A549 (cell line): ENCODE data around the gene CCDC88B. TPM values are rescaled to one million over a fixed set of nuclear protein-coding genes. Genes with fewer than 3 reads are reported as not detected.
A peak's percentile ranks its signal among the peaks of the same experiment; 100 is the strongest.

Experiments
- ATAC-seq, 2 experiments: fragments of 200-7000 bp in 1 of 2; fragments of >200 bp in 1 of 2; cut with Nextera tagmentation in 1 of 2; cut with Tn5 transposase in 1 of 2; 3 replicates each; pipeline versions ENCODE4 v1.8.0 to v1.9.1; 2018 to 2020; ENCODE audit warnings: mild to moderate bottlenecking in 1 of 2, moderate library complexity in 1 of 2
- CTCF ChIA-PET: fragments of 300-600 bp; sonication (Branson Sonifier 250); formaldehyde crosslinking; extraction: SDS; loops from one replicate; lab custom pipeline; 2021; ENCODE audit warnings: antibody characterized with exemption, inconsistent platforms; lab: Yijun Ruan, JAX
- POLR2A ChIA-PET: fragments of 350-600 bp; formaldehyde crosslinking; extraction: SDS; loops from one replicate; lab custom pipeline; 2021; ENCODE audit warnings: antibody characterized with exemption, inconsistent platforms; lab: Yijun Ruan, JAX
- DNase-seq, 2 experiments: peaks; one replicate each; pipeline versions ENCODE4 v3.0.0 to v3.0.0-alpha.2; 2011 to 2016; ENCODE audit warnings: low read depth in 1 of 2, low spot score in 1 of 2
- FAIRE-seq: peaks from 2 replicates; lab custom pipeline; 2011; peaks lifted over from hg19 to GRCh38; lab: Jason Lieb, UNC
- H3K27ac ChIP-seq, 2 experiments: fragments of >200 bp; sonication (Bioruptor Twin); formaldehyde crosslinking; 3 replicates each; pipeline ENCODE4 v1.5.1; 2016 to 2017
- H3K4me1 ChIP-seq: fragments of >200 bp; sonication (Bioruptor Twin); formaldehyde crosslinking; 3 replicates; pipeline ENCODE4 v1.6.1; 2016
- H3K4me2 ChIP-seq: fragments of >200 bp; sonication (Bioruptor Twin); formaldehyde crosslinking; 3 replicates; pipeline ENCODE4 v1.6.1; 2016
- H3K4me3 ChIP-seq: fragments of >200 bp; sonication (Bioruptor Twin); formaldehyde crosslinking; 3 replicates; pipeline ENCODE4 v1.5.1; 2016
- H3K9me3 ChIP-seq: fragments of >200 bp; sonication (Bioruptor Twin); formaldehyde crosslinking; 3 replicates; pipeline ENCODE4 v1.6.1; 2016
- ATOH8 ChIP-seq: fragments of 250-450 bp; sonication (Bioruptor Pico); IDR thresholded peaks from 2 replicates; pipeline ENCODE4 v1.5.0; 2020; ENCODE audit warnings: low read depth, mild to moderate bottlenecking, moderate library complexity
- CBX2 ChIP-seq: fragments of 200-600 bp; sonication (generic); IDR thresholded peaks from 2 replicates; pipeline ENCODE4 v1.6.1; 2016; ENCODE audit warnings: low read depth, mild to moderate bottlenecking, borderline replicate concordance
- E2F6 ChIP-seq: IDR thresholded peaks from 2 replicates; pipeline ENCODE4 v1.6.1; 2012; ENCODE audit warnings: low read depth, borderline replicate concordance
- EHF ChIP-seq: fragments of 250-450 bp; sonication (Bioruptor Pico); IDR thresholded peaks from 2 replicates; pipeline ENCODE4 v1.5.0; 2020; ENCODE audit warnings: mild to moderate bottlenecking
- ESRRA ChIP-seq: fragments of 150-350 bp; IDR thresholded peaks from 2 replicates; pipeline ENCODE4 v1.6.1; 2014; ENCODE audit warnings: mild to moderate bottlenecking, low read length, borderline replicate concordance
- FOXS1 ChIP-seq: fragments of 250-450 bp; sonication (Bioruptor Pico); IDR thresholded peaks from 2 replicates; pipeline ENCODE4 v1.5.0; 2020; ENCODE audit warnings: mild to moderate bottlenecking, moderate library complexity
- HOXB5 ChIP-seq: fragments of 250-450 bp; sonication (Bioruptor Pico); IDR thresholded peaks from 2 replicates; pipeline ENCODE4 v1.5.0; 2020; ENCODE audit warnings: mild to moderate bottlenecking, moderate library complexity
- JUN ChIP-seq, 2 experiments: fragments of >200 bp; sonication (Bioruptor Twin); formaldehyde crosslinking; IDR thresholded peaks; 2 replicates in 1 of 2; 3 replicates in 1 of 2; pipeline ENCODE4 v1.6.1; 2016 to 2017
- JUNB ChIP-seq: fragments of >200 bp; sonication (Bioruptor Twin); formaldehyde crosslinking; IDR thresholded peaks from 2 replicates; pipeline ENCODE4 v1.6.1; 2016
- KDM1A ChIP-seq: fragments of 200-600 bp; sonication (generic); IDR thresholded peaks from 2 replicates; pipeline ENCODE4 v1.6.1; 2016; ENCODE audit warnings: low read depth, mild to moderate bottlenecking
- KDM5A ChIP-seq: fragments of 200-600 bp; sonication (generic); IDR thresholded peaks from 2 replicates; pipeline ENCODE4 v1.6.1; 2016; ENCODE audit warnings: antibody characterized with exemption, mild to moderate bottlenecking
- MAFK ChIP-seq: fragments of 450-650 bp; IDR thresholded peaks from 2 replicates; pipeline ENCODE4 v1.6.1; 2014; ENCODE audit not compliant: partially characterized antibody
- MAX ChIP-seq: IDR thresholded peaks from 2 replicates; pipeline ENCODE4 v1.6.1; 2012
- MYC ChIP-seq: IDR thresholded peaks from 2 replicates; pipeline ENCODE4 v1.6.1; 2012; ENCODE audit warnings: mild to moderate bottlenecking, inconsistent platforms, low read length, improper control_type of control experiment, borderline replicate concordance
- POLR2A ChIP-seq: IDR thresholded peaks from 2 replicates; pipeline ENCODE4 v1.6.1; 2012; ENCODE audit warnings: mild to moderate bottlenecking, low read length
- POLR2AphosphoS2 ChIP-seq: conservative IDR thresholded peaks from 2 replicates; pipeline ENCODE4 v1.6.1; 2012; ENCODE audit warnings: low read length, improper control_type of control experiment, inconsistent platforms
- REST ChIP-seq: fragments of 200-600 bp; sonication (generic); IDR thresholded peaks from 2 replicates; pipeline ENCODE4 v1.6.1; 2016; ENCODE audit warnings: antibody characterized with exemption, mild to moderate bottlenecking, moderate library complexity
- TFCP2L1 ChIP-seq: fragments of 250-450 bp; sonication (Bioruptor Pico); IDR thresholded peaks from 2 replicates; pipeline ENCODE4 v1.5.0; 2021; ENCODE audit warnings: mild to moderate bottlenecking
- TP53 ChIP-seq: fragments of 250-450 bp; sonication (Bioruptor Pico); IDR thresholded peaks from 2 replicates; pipeline ENCODE4 v1.5.0; 2021; ENCODE audit warnings: mild to moderate bottlenecking, moderate library complexity
- USF2 ChIP-seq: fragments of 450-650 bp; IDR thresholded peaks from 2 replicates; pipeline ENCODE4 v1.6.1; 2014; ENCODE audit warnings: antibody characterized with exemption
- ZFP36 ChIP-seq: fragments of 450-650 bp; IDR thresholded peaks from 2 replicates; pipeline ENCODE4 v1.6.1; 2014; ENCODE audit warnings: borderline replicate concordance; ENCODE audit not compliant: partially characterized antibody
- WGBS: methylation state at CpG from one replicate; pipeline ENCODE4 v1.1.6; 2017; ENCODE audit errors: missing lambda C conversion rate; 5-methylcytosine and 5-hydroxymethylcytosine counted together
- polyA plus RNA-seq, 4 experiments: library from polyadenylated mRNA; depleted of rRNA in 3 of 4; stranded (reverse); fragments of >200 nt; fragmentation: RNase III in 1 of 4; extraction: RNeasy Plus Mini Kit Qiagen cat#74134 plus additional on column Dnase treatment in 1 of 4; gene quantifications; 2 replicates in 3 of 4; 3 replicates in 1 of 4; pipeline ENCODE4 v1.2.3, GENCODE V29; 2011 to 2017

CCDC88B gene
- polyA plus RNA-seq, 2 of the 4 experiments (the other 2 are of a cell fraction) = 4.8 to 8.8 TPM

- POLR2A ChIA-PET = interaction anchor here (0.5 to 4.6 kb wide), 3 partner anchors 15 to 56 kb away, joined by 3 to 50 read pairs (median 7); partner anchors contain the start of genes PRDX5 and TRMT112
- WGBS = 65% methylated on average over 5 of the region's 6 CpGs
- DNase-seq (no peak), FAIRE-seq (no peak), ATAC-seq (no peak)
- H3K4me2 ChIP-seq = peak overlapping the region; percentile 87
- peaks cover 50% of the 10 kb centered on the region for H3K4me1 ChIP-seq
- peak overlapping the region; percentile 61 to 98 for H3K27ac ChIP-seq
- CTCF ChIA-PET = interaction anchor here (1.0 to 33.9 kb wide), 14 partner anchors 8 to 294 kb away, joined by 3 to 996 read pairs (median 5); partner anchors contain the start of genes CATSPERZ, CCDC88B, ESRRA and PRDX5
- no peaks in the 10 kb centered on the region for H3K9me3 ChIP-seq
- H3K4me3 ChIP-seq = no peak overlapping the region
- TF ChIP-seq ZFP36 (no peak), EHF (CRISPR knock-in tag) (no peak), REST (no peak), TFCP2L1 (CRISPR knock-in tag) (no peak), JUN (IDR thresholded peaks at IDR 0.05) (no peak), HOXB5 (CRISPR knock-in tag) (no peak), FOXS1 (no peak), ESRRA (no peak), MYC (no peak), JUNB (no peak), USF2 (no peak), KDM5A (no peak), TP53 (no peak), ATOH8 (no peak), POLR2AphosphoS2 (no peak), MAX (no peak), KDM1A (no peak), CBX2 (no peak), MAFK (no peak), E2F6 (no peak)
Observed at GRCh38 chr11:64357446-64357845, 17.4 kb downstream of the CCDC88B start.

GRCh38 chr11:64357904-64358535 is 18.0 kb downstream of the CCDC88B start:
- H3K4me1 ChIP-seq = peaks cover 50% of the 10 kb centered on the region
- peak overlapping the region; percentile 87 for H3K4me2 ChIP-seq
- H3K4me3 ChIP-seq = peak overlapping the region; percentile 73
- FAIRE-seq = no peak
- 23% methylated on average over 6 of the region's 13 CpGs for WGBS
- peak overlapping the region; percentile 86 to 98 for H3K27ac ChIP-seq
- ChIA-PET CTCF (interaction anchor here (0.6 to 33.9 kb wide), 11 partner anchors 9 to 307 kb away, joined by 3 to 996 read pairs (median 10); partner anchors contain the start of genes CATSPERZ, CCDC88B, ESRRA and PRDX5), POLR2A (interaction anchor here (0.5 to 4.6 kb wide), 2 partner anchors 40 to 57 kb away, joined by 3 to 50 read pairs; partner anchors contain the start of genes PRDX5 and TRMT112)
- DNase-seq = peak; percentile 56 to 58
- TF ChIP-seq KDM5A (no peak), MAX (peak; percentile 33; the same call in 1 of the 2 replicates), FOXS1 (no peak), POLR2A (peak; percentile 12; the same call in 1 of the 2 replicates)
- peak; percentile 27 to 52 for ATAC-seq
- no peaks in the 10 kb centered on the region for H3K9me3 ChIP-seq
